Measurements from ENCODE around the gene SCYGR3.

Gene SCYGR3

GRCh38 chr2:227570615-227571014 is 44.0 kb downstream of the SCYGR3 start:
- no peak overlapping the region for H3K4me3 ChIP-seq (ENCODE audit: low read depth, low read length)
- no peak for TF ChIP-seq CTCF (conservative IDR thresholded peaks at IDR 0.05; ENCODE audit: low read depth, low read length)
- DNase-seq (ENCODE audit: low read depth) = no peak

GRCh38 chr2:227568852-227569169 is 45.8 kb downstream of the SCYGR3 start:
- TF ChIP-seq CTCF (conservative IDR thresholded peaks at IDR 0.05; ENCODE audit: low read depth, low read length) = no peak
- no peak for DNase-seq (ENCODE audit: low read depth)
- no peak overlapping the region for H3K4me3 ChIP-seq (ENCODE audit: low read depth, low read length)

GRCh38 chr2:227566012-227566411 is 48.6 kb downstream of the SCYGR3 start:
- H3K4me3 ChIP-seq (ENCODE audit: low read depth, low read length) = no peak overlapping the region
- no peak for TF ChIP-seq CTCF (conservative IDR thresholded peaks at IDR 0.05; ENCODE audit: low read depth, low read length)
- DNase-seq (ENCODE audit: low read depth) = no peak

- no peak for TF ChIP-seq CTCF (conservative IDR thresholded peaks at IDR 0.05; ENCODE audit: low read depth, low read length)
- no peak overlapping the region for H3K4me3 ChIP-seq (ENCODE audit: low read depth, low read length)
- no peak for DNase-seq (ENCODE audit: low read depth)
Observed at GRCh38 chr2:227565080-227565479, 49.6 kb downstream of the SCYGR3 start.

All from choroid plexus epithelial cell (primary cell).